ENCODE data around the gene USP17L26.
"Not testable (repeated sequence)": the region's sequence is repeated elsewhere in the genome, so short reads cannot be mapped to it uniquely, and the experiment has no call there.

USP17L26 gene

GRCh38 chr4:9334358-9334757, at the start of gene USP17L26:
USP17L26 (plus strand) TSS chr4:9334658; CDS start chr4:9334658, 0 bp downstream.
- not testable (repeated sequence) for H3K4me3 ChIP-seq (ENCODE audit: low read depth, low read length)

- not testable (repeated sequence) for H3K4me3 ChIP-seq (ENCODE audit: low read depth, low read length)
These were observed 10.3 kb upstream of the USP17L26 start for GRCh38 chr4:9324191-9324590.

- H3K4me3 ChIP-seq (ENCODE audit: low read depth, low read length), result not testable (repeated sequence)
These were observed 9.6 kb upstream of the USP17L26 start, which contains the start of gene USP17L24 for GRCh38 chr4:9324865-9325264. USP17L24 (plus strand) TSS chr4:9325165; CDS start chr4:9325165, 0 bp downstream.

- not testable (repeated sequence) for H3K4me3 ChIP-seq (ENCODE audit: low read depth, low read length)
These were observed 4.8 kb upstream of the USP17L26 start, which contains the start of gene USP17L25 for GRCh38 chr4:9329611-9330010. USP17L25 (plus strand) TSS chr4:9329911; CDS start chr4:9329911, 0 bp downstream.

GRCh38 chr4:9339103-9339502, 4.6 kb downstream of the USP17L26 start, which contains the start of gene USP17L5:
USP17L5 (plus strand) TSS chr4:9339403; CDS start chr4:9339403, 0 bp downstream.
- H3K4me3 ChIP-seq (ENCODE audit: low read depth, low read length), result not testable (repeated sequence)

- H3K4me3 ChIP-seq (ENCODE audit: low read depth, low read length), result not testable (repeated sequence)
These were observed 9.4 kb downstream of the USP17L26 start, which contains the start of gene USP17L27 for GRCh38 chr4:9343848-9344247. USP17L27 (plus strand) TSS chr4:9344148; CDS start chr4:9344148, 0 bp downstream.

GRCh38 chr4:9348593-9348992, 14.1 kb downstream of the USP17L26 start, which contains the start of gene USP17L28:
USP17L28 (plus strand) TSS chr4:9348893; CDS start chr4:9348893, 0 bp downstream.
- not testable (repeated sequence) for H3K4me3 ChIP-seq (ENCODE audit: low read depth, low read length)

GRCh38 chr4:9350866-9351265, 16.4 kb downstream of the USP17L26 start:
- H3K4me3 ChIP-seq (ENCODE audit: low read depth, low read length), result not testable (repeated sequence)

- H3K4me3 ChIP-seq (ENCODE audit: low read depth, low read length), result not testable (repeated sequence)
These were observed 18.9 kb downstream of the USP17L26 start, which contains the start of gene USP17L29 for GRCh38 chr4:9353338-9353737. USP17L29 (plus strand) TSS chr4:9353638; CDS start chr4:9353638, 0 bp downstream.

- H3K4me3 ChIP-seq (ENCODE audit: low read depth, low read length), result not testable (repeated sequence)
These were observed 28.4 kb downstream of the USP17L26 start, which contains the start of gene USP17L30 for GRCh38 chr4:9362829-9363228. USP17L30 (plus strand) TSS chr4:9363129; CDS start chr4:9363129, 0 bp downstream.

- H3K4me3 ChIP-seq (ENCODE audit: low read depth, low read length), result not testable (repeated sequence)
These were observed 45.4 kb downstream of the USP17L26 start for GRCh38 chr4:9379881-9380280.

GRCh38 chr4:9381012-9381534, 46.6 kb downstream of the USP17L26 start:
- H3K4me3 ChIP-seq (ENCODE audit: low read depth, low read length), result not testable (repeated sequence)

GRCh38 chr4:9384126-9384525, 49.7 kb downstream of the USP17L26 start:
- no peak overlapping the region for H3K4me3 ChIP-seq (ENCODE audit: low read depth, low read length)
- TF ChIP-seq CTCF (IDR thresholded peaks at IDR 0.05; ENCODE audit: low read depth, low read length), result no peak
